Activated T-helper 1 cell treated with anti-CD3 and anti-CD28 coated beads, Interleukin-12 subunit alpha, Interleukin-12 subunit beta, Interleukin-2, Interleukin-4 antibody, amounts not matched to agents 30 ng/mL and 10 ng/mL and 1 ng/mL, durations not matched to agents 14 hours and 24 hours and 36 hours (primary cell): ENCODE data around the gene OR1E2. TPM values are rescaled to one million over a fixed set of nuclear protein-coding genes. Genes with fewer than 3 reads are reported as not detected.
"Not testable (repeated sequence)": the region's sequence is repeated elsewhere in the genome, so short reads cannot be mapped to it uniquely, and the experiment has no call there.

ENCODE experiments used
- DNase-seq: peaks from one replicate; pipeline ENCODE4 v3.0.0; 2021; ENCODE audit warnings: low spot score
- H3K27ac Mint-ChIP-seq: one replicate; pipeline ENCODE4 v1.8.0; 2021; ENCODE audit warnings: mild to moderate bottlenecking, mixed read lengths
- H3K27me3 Mint-ChIP-seq: one replicate; pipeline ENCODE4 v1.8.0; 2022; ENCODE audit warnings: mild to moderate bottlenecking, moderate library complexity, mixed read lengths; ENCODE audit not compliant: insufficient read depth
- H3K36me3 Mint-ChIP-seq: one replicate; pipeline ENCODE4 v1.8.0; 2021; ENCODE audit warnings: low read depth, mixed read lengths
- H3K4me1 Mint-ChIP-seq: one replicate; pipeline ENCODE4 v1.8.0; 2021; ENCODE audit warnings: low read depth, mixed read lengths
- H3K4me3 Mint-ChIP-seq: one replicate; pipeline ENCODE4 v1.8.0; 2021; ENCODE audit warnings: mild to moderate bottlenecking, moderate library complexity, mixed read lengths
- H3K9me3 Mint-ChIP-seq: one replicate; pipeline ENCODE4 v1.8.0; 2021; ENCODE audit warnings: mixed read lengths
- intact Hi-C: fragments of 100-400 bp; cut with micrococcal nuclease; formaldehyde crosslinking; loops from one replicate; pipeline ENCODE4 v1.15.1; 2024
- total RNA-seq: library from RNA; stranded (reverse); gene quantifications from 2 replicates; pipeline ENCODE4 v1.2.3, GENCODE V29; 2022

The OR1E2 gene
- total RNA-seq, 1 donor from 2014 or later = not detected

GRCh38 chr17:3438368-3438767 lies 4.7 kb upstream of the OR1E2 start:
- no peak overlapping the region for H3K4me3 Mint-ChIP-seq
- H3K9me3 Mint-ChIP-seq = no peaks in the 10 kb centered on the region
- peaks cover 11% of the 10 kb centered on the region for H3K27me3 Mint-ChIP-seq
- no peak for DNase-seq
- no peak overlapping the region for H3K27ac Mint-ChIP-seq
- no peaks in the 10 kb centered on the region for H3K4me1 Mint-ChIP-seq
- no peaks in the 10 kb centered on the region for H3K36me3 Mint-ChIP-seq
- intact Hi-C loops = no loop called here

GRCh38 chr17:3433215-3433614 lies 426 bp downstream of the OR1E2 start:
- intact Hi-C loops, H3K36me3 Mint-ChIP-seq, H3K9me3 Mint-ChIP-seq, H3K27me3 Mint-ChIP-seq, H3K4me1 Mint-ChIP-seq, H3K27ac Mint-ChIP-seq, H3K4me3 Mint-ChIP-seq, DNase-seq: not testable (repeated sequence)

- Mint-ChIP-seq H3K36me3 (no peaks in the 10 kb centered on the region), H3K9me3 (no peaks in the 10 kb centered on the region), H3K27me3 (peaks cover 9% of the 10 kb centered on the region), H3K27ac (no peak overlapping the region), H3K4me3 (no peak overlapping the region), H3K4me1 (no peaks in the 10 kb centered on the region)
- intact Hi-C loops = no loop called here
- no peak for DNase-seq
Observed at GRCh38 chr17:3418222-3418621, 15.4 kb downstream of the OR1E2 start.

GRCh38 chr17:3415610-3416009 lies 18.0 kb downstream of the OR1E2 start:
- intact Hi-C loops = no loop called here
- peaks cover 9% of the 10 kb centered on the region for H3K27me3 Mint-ChIP-seq
- no peaks in the 10 kb centered on the region for H3K9me3 Mint-ChIP-seq
- H3K36me3 Mint-ChIP-seq = no peaks in the 10 kb centered on the region
- no peak overlapping the region for H3K4me3 Mint-ChIP-seq
- no peaks in the 10 kb centered on the region for H3K4me1 Mint-ChIP-seq
- no peak overlapping the region for H3K27ac Mint-ChIP-seq
- DNase-seq = no peak

- H3K27me3 Mint-ChIP-seq, H3K4me1 Mint-ChIP-seq, intact Hi-C loops, H3K4me3 Mint-ChIP-seq, H3K36me3 Mint-ChIP-seq, H3K27ac Mint-ChIP-seq, DNase-seq: not testable (repeated sequence)
- peaks cover 14% of the 10 kb centered on the region for H3K9me3 Mint-ChIP-seq
Observed at GRCh38 chr17:3412216-3412615, 21.4 kb downstream of the OR1E2 start.

- no peak within 1 kb of the TSS for H3K27ac Mint-ChIP-seq
- no peaks in the 10 kb centered on the region for H3K36me3 Mint-ChIP-seq
- DNase-seq = no peak
- H3K4me3 Mint-ChIP-seq = no peak within 1 kb of the TSS
- H3K4me1 Mint-ChIP-seq = no peaks in the 10 kb centered on the region
- intact Hi-C loops = no loop called here
- H3K27me3 Mint-ChIP-seq = peaks cover 6% of the 10 kb centered on the region
- H3K9me3 Mint-ChIP-seq = peaks cover 15% of the 10 kb centered on the region
Observed at GRCh38 chr17:3411070-3411469, 22.6 kb downstream of the OR1E2 start, which contains the start of gene OR3A3. Gene OR3A3, plus strand, starts transcription at chr17:3411370.

- H3K4me3 Mint-ChIP-seq, DNase-seq, H3K27me3 Mint-ChIP-seq, intact Hi-C loops, H3K27ac Mint-ChIP-seq, H3K36me3 Mint-ChIP-seq, H3K4me1 Mint-ChIP-seq: not testable (repeated sequence)
- H3K9me3 Mint-ChIP-seq = peaks cover 15% of the 10 kb centered on the region
Observed at GRCh38 chr17:3403856-3404255, 29.8 kb downstream of the OR1E2 start.

- Mint-ChIP-seq H3K27me3 (peaks cover 6% of the 10 kb centered on the region), H3K4me1 (no peaks in the 10 kb centered on the region), H3K27ac (no peak overlapping the region), H3K36me3 (no peaks in the 10 kb centered on the region), H3K4me3 (no peak overlapping the region), H3K9me3 (no peaks in the 10 kb centered on the region)
- DNase-seq = no peak
- intact Hi-C loops = no loop called here
Observed at GRCh38 chr17:3401786-3402185, 31.9 kb downstream of the OR1E2 start.

- Mint-ChIP-seq H3K27ac (no peak overlapping the region), H3K36me3 (no peaks in the 10 kb centered on the region), H3K4me1 (no peaks in the 10 kb centered on the region), H3K9me3 (no peaks in the 10 kb centered on the region), H3K4me3 (no peak overlapping the region), H3K27me3 (no peaks in the 10 kb centered on the region)
- DNase-seq = no peak
- intact Hi-C loops = no loop called here
Observed at GRCh38 chr17:3400055-3400454, 33.6 kb downstream of the OR1E2 start.

GRCh38 chr17:3398310-3398709 lies 35.3 kb downstream of the OR1E2 start, which contains the start of gene OR1E1:
Gene OR1E1, minus strand, starts transcription at chr17:3398410. Its CDS starts 0 bp downstream, at chr17:3398410.
- Mint-ChIP-seq H3K4me3 (no peak within 1 kb of the TSS), H3K4me1 (no peaks in the 10 kb centered on the region)

GRCh38 chr17:3397801-3398200 lies 35.8 kb downstream of the OR1E2 start:
- H3K27me3 Mint-ChIP-seq, H3K4me1 Mint-ChIP-seq, intact Hi-C loops, DNase-seq, H3K9me3 Mint-ChIP-seq, H3K36me3 Mint-ChIP-seq, H3K4me3 Mint-ChIP-seq, H3K27ac Mint-ChIP-seq: not testable (repeated sequence)

More at GRCh38 chr17:3398310-3398709, 35.3 kb downstream of the OR1E2 start, which contains the start of gene OR1E1:
- H3K36me3 Mint-ChIP-seq = no peaks in the 10 kb centered on the region
- no peaks in the 10 kb centered on the region for H3K9me3 Mint-ChIP-seq
- H3K27ac Mint-ChIP-seq = no peak within 1 kb of the TSS
- DNase-seq = no peak
- intact Hi-C loops = no loop called here
- peaks cover 1% of the 10 kb centered on the region for H3K27me3 Mint-ChIP-seq

GRCh38 chr17:3389791-3390190 lies 43.9 kb downstream of the OR1E2 start:
- Mint-ChIP-seq H3K4me1 (no peaks in the 10 kb centered on the region), H3K27me3 (peaks cover 17% of the 10 kb centered on the region), H3K27ac (no peak overlapping the region), H3K9me3 (no peaks in the 10 kb centered on the region), H3K4me3 (no peak overlapping the region), H3K36me3 (no peaks in the 10 kb centered on the region)
- no peak for DNase-seq
- intact Hi-C loops = no loop called here

GRCh38 chr17:3385869-3386816 lies 47.5 kb downstream of the OR1E2 start, which contains the start of gene OR3A2:
Gene OR3A2, minus strand, starts transcription at chr17:3386308.
- Mint-ChIP-seq H3K4me1 (no peaks in the 10 kb centered on the region), H3K4me3 (peak within 1 kb of the TSS; percentile 53), H3K27me3 (peaks cover 10% of the 10 kb centered on the region), H3K36me3 (no peaks in the 10 kb centered on the region), H3K9me3 (no peaks in the 10 kb centered on the region), H3K27ac (no peak within 1 kb of the TSS)
- intact Hi-C loops = no loop called here
- no peak for DNase-seq
